ENCODE data around the gene LAMA5. TPM values are rescaled to one million over a fixed set of nuclear protein-coding genes. Genes with fewer than 3 reads are reported as not detected.

The LAMA5 gene
- total RNA-seq, 2 experiments from 2014 or later, result 0.30 to 1.0 TPM

- ChIA-PET POLR2A (no interaction called here), CTCF (no interaction called here)
These were observed 54.5 kb downstream of the LAMA5 start for GRCh38 chr20:62312662-62312977.

GRCh38 chr20:62311832-62312661, 55.1 kb downstream of the LAMA5 start:
- ChIA-PET POLR2A (no interaction called here), CTCF (no interaction called here)

DNA sequence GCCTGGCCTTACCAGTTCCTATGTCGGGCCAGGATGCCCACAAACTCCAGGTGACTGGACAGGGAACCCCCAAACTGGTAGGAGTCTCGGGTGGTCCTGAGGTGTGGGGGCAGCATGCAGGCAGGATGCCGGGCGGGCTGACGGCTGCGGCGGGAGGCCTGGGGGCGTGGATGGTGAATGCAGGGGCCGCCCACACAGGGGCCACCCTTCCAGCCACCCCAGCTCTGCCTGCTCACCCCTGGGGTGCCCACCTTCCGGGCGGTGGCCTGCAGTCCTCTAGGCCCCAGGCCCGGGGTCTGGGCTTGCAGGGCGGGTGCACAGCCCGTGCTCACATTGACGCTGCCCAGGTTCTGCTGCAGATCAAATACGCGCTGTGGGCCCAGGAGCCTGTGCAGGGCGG, 56.0 kb downstream of the LAMA5 start:
- POLR2A ChIA-PET, result no interaction called here
- CTCF ChIA-PET, result no interaction called here

GRCh38 chr20:62310757-62311121, 56.4 kb downstream of the LAMA5 start:
- ChIA-PET POLR2A (no interaction called here), CTCF (no interaction called here)

DNA sequence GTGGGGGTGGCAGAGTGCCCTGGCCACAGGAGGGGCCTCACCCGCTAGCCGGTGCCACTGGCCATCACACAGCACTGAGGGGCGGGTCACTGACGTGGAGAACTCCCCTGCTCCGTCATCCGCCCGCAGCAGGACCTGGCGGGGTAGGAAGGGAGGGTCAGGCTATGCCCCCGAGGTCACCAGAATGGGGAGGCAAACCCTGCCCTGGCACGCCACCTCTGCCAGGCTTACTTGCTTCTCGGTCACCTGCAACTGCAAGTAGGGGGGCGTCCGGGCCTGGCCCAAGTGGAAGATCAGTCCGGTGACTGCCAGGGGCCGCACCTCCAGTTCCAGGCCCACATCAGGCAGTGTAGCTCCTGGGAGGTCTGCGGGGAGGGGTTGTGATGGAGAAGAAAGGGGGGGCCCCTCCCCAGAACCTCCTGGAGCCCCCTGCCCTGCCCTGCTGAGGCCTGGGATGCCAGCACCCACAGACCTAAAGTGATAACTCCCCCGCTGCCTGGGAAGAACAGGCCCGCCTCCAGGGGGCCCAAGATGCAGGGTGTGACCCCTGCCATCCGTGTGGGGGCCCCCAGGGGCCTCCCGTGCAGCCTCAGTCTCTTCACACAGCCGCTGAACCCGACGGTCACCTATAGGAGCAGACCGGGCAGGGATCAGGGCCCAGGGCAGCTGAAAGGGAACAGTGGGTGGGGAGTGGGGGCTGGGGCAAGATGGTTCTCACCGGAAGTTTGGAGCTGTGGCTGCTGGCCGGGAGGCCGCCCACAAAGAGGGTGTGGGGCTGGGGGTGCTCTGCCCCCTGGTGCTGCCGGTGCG, 57.0 kb downstream of the LAMA5 start:
- POLR2A ChIA-PET, result no interaction called here
- CTCF ChIA-PET, result no interaction called here

DNA sequence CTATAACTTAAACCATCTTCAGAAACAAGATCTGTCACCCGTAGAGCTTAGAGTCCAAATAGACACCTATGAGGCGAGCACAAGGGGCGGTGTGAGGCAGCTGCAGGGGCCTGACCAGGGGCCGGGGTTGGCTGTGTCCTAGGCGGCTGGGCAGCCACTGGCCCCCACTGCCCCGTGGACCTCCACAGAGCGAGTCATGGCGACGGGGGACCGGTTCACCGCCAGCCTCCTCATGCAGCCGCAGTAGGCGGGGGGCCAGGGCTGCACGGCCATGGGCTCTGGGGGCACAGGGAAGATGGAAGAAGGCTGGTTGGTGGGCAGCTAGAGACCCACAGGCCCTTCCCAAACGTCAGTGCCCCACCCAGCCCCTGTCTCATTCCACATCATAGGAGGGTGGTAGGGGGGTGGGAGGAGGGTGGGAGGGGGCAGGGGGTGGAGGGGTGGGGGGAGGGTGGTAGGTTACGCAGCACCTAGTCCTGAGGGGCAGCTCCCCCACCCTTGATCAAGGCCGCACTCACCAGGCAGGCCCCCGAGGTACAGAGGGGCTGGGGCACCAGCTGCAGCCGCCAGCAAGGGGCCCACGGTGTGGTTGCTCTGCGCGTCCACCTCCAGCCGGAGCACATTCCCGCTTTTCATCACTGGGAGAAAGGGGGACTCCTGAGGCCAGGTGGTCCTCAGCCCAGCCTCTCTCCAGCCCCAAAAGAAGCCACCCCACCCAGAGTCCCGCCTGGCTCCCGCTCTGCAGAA, 57.7 kb downstream of the LAMA5 start:
- POLR2A ChIA-PET, result no interaction called here
- CTCF ChIA-PET, result no interaction called here

DNA sequence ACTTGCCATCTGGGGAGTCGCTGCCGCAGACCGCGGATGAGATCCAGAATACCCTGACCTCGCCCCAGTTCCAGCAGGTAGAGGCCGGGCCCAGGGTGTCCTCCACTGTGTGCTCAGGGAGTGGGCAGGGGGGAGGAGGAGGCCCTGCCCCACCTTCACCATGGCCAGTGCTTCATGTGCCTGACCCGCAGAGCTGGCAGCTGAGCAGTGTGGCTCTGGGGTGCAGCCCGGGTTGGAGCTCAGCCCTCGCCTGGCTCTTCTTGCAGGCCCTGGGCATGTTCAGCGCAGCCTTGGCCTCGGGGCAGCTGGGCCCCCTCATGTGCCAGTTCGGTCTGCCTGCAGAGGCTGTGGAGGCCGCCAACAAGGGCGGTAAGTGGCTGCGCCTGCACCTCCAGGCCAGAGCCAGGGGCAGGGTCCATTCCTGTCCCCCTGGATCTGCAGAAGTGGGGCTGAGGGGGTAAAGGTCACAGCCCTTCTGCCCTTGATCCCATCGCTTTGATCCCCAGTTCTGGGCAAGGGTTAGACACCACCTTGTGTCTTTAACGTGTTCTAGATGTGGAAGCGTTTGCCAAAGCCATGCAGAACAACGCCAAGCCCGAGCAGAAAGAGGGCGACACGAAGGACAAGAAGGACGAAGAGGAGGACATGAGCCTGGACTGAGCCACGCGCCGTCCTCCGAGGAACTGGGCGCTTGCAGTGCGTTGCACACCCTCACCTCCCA, 58.9 kb downstream of the LAMA5 start:
- ChIA-PET POLR2A (no interaction called here), CTCF (no interaction called here)

GRCh38 chr20:62307226-62308101, 59.6 kb downstream of the LAMA5 start:
- POLR2A ChIA-PET, result no interaction called here
- CTCF ChIA-PET, result interaction anchor here (0.6 to 1.2 kb wide), 2 partner anchors 17 to 81 kb away, joined by 3 read pairs; no protein-coding TSS in a partner anchor

DNA sequence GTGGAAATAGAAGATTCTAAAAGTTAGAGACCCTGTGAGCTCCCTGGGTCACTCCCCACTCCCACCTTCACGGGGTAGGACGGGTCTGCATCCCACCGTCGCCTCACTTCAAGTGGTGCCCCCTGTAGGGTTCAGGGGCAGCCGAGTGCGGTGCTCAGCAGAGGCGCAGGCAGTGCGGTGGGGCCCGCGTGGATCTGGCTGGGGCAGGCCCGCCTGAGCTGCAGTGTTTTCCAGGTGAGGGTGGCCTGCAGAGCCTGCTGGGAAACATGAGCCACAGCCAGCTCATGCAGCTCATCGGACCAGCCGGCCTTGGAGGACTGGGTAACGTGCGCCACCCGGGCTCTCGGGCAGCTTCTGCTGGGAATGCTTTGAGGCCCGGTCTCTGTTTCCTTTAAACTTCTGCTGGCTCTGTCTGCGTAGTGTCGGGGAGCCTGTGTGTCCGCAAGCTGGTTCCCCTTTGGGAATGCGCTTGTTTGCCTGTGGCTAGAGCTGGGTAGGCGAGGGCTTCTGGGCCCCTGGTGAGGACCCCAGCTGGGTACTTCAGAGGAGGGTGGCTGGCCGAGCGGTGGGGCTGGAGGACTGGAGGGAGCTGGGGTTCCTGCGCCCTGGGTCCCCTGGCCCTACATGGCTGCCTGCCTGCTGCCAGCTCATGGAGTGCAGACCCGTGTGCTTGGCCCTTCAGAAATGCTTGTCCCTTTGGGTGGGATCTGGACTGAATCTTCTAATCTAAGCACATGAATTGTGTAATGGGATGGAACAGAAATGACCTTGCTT, 60.5 kb downstream of the LAMA5 start:
- ChIA-PET CTCF (interaction anchor here (1.2 to 2.1 kb wide), 2 partner anchors 76 to 82 kb away, joined by 3 to 6 read pairs; no protein-coding TSS in a partner anchor), POLR2A (no interaction called here)

- ChIA-PET POLR2A (no interaction called here), CTCF (interaction anchor here (1.2 to 2.1 kb wide), 2 partner anchors 77 to 83 kb away, joined by 3 to 6 read pairs; no protein-coding TSS in a partner anchor)
These were observed 61.2 kb downstream of the LAMA5 start for GRCh38 chr20:62305765-62306413.

GRCh38 chr20:62305149-62305764, 61.9 kb downstream of the LAMA5 start:
- CTCF ChIA-PET, result interaction anchor here (2.1 kb wide), 1 partner anchor 77 kb away, joined by 6 read pairs; no protein-coding TSS in a partner anchor
- POLR2A ChIA-PET, result no interaction called here

DNA sequence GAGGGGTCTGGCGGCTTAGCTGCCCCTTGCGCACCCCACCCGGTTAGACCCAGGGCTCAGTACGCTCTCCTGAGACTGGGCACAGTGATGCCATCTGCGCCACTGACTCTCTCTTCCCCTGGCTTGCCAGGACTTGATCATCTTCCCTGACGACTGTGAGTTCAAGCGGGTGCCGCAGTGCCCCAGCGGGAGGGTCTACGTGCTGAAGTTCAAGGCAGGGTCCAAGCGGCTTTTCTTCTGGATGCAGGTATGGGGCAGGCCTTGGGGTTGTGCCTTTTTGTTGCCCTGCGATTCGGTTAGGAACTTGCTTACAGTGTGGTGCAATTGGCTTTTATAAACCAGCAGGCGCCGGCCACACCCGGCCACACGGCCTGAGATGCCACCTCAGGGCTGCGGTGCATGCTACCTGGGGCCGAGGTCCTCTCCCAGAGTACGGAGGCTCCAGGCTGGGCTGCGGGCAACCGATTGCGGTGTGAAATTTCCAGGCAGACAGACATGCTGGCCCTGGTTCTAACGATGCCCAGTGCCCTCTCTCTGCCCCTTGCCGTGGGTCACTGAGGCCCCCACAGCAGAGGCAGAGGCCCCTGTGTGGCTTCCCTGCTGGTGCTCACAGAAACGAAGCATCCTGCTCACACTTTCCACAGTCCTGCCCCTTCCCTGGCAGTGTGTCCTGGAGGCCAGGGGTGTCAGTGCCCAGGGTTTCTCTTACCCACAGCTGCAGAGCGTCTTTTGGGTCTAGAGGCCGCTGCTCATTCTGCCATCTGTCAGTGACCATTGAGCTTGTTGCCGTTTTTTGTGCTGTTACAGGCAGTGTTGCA, 62.6 kb downstream of the LAMA5 start:
- ChIA-PET CTCF (interaction anchor here (0.7 to 2.1 kb wide), 2 partner anchors 78 kb away, joined by 3 to 6 read pairs; no protein-coding TSS in a partner anchor), POLR2A (no interaction called here)

DNA sequence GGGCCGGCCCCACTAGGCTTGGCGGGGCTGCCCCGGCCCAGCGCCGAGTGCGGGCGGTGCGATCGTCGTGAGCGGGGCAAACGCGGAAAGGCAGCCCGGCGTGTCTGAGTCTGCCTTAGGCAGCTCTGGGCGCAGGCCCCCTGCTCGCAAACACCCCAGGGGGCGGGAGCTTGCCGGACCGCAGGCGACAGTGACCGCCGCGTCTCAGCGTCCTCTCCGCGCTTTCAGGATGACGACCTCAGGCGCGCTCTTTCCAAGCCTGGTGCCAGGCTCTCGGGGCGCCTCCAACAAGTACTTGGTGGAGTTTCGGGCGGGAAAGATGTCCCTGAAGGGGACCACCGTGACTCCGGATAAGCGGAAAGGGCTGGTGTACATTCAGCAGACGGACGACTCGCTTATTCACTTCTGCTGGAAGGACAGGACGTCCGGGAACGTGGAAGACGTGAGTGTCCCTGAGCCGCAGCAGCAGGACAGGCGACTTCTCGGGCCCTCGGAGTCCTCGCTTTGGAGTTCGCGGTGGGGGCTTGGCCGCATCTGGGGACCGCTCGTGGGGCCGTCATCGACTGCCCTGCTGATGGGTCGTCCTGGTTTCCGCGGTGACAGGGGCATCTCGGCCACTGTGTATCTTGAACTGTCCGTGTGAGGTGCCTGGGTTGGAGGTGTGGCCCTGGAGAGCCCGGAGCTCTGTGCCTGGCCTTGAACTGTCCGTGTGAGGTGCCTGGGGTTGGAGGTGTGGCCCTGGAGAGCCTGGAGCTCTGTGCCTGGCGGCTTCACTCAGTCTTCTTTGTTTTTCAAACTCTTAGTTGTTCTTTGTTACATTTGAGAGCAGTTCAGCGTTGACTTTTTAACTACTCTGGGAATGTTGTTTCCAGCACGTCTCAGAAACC, 63.5 kb downstream of the LAMA5 start:
- POLR2A ChIA-PET, result no interaction called here
- CTCF ChIA-PET, result interaction anchor here (0.7 to 1.8 kb wide), 4 partner anchors 65 to 82 kb away, joined by 3 to 7 read pairs (median 4); no protein-coding TSS in a partner anchor

DNA sequence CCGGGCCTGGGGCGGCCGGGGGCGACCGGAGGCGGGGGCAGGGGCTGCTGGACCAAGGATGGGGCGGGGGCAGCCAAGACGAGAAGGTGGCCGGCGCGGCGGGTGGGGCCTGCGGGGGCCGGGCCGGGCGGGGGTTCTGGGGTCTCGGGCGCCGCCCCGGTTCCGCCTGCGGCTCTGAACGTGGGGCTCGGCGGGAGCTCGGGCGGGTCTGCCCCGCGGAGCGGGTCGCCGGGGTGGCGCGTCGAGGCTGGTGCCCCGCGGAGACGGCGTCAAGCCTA, 64.1 kb downstream of the LAMA5 start:
- CTCF ChIA-PET, result interaction anchor here (1.0 to 1.8 kb wide), 3 partner anchors 66 to 82 kb away, joined by 3 to 7 read pairs (median 4); no protein-coding TSS in a partner anchor
- POLR2A ChIA-PET, result interaction anchor here (1.1 kb wide), 2 partner anchors 84 to 237 kb away, joined by 3 to 8 read pairs; partner anchors contain the start of gene RPS21

Data from activated CD8-positive, alpha-beta memory T cell treated with anti-CD3 and anti-CD28 coated beads for 36 hours (primary cell).